Panc1 (cell line): Measurements from ENCODE around the gene SYCP2L. TPM values are rescaled to one million over a fixed set of nuclear protein-coding genes. Genes with fewer than 3 reads are reported as not detected.
"Not testable (repeated sequence)": the region's sequence is repeated elsewhere in the genome, so short reads cannot be mapped to it uniquely, and the experiment has no call there.

Experiments
- ATAC-seq: fragments of 200-7000 bp; cut with Tn5 transposase; 2 replicates; pipeline ENCODE4 v1.9.1; 2020; ENCODE audit warnings: mild to moderate bottlenecking, moderate library complexity
- BruUV-seq: library from RNA; stranded (reverse); fragments of 400-500 nt; replicated peaks from 2 replicates; lab custom pipeline; 2021; lab: Mats Ljungman, UMichigan
- CTCF ChIA-PET: fragments of 300-600 bp; sonication (Branson Sonifier 250); formaldehyde crosslinking; loops from one replicate; lab custom pipeline; 2022; ENCODE audit warnings: antibody characterized with exemption; lab: Charles Lee
- POLR2A ChIA-PET: fragments of 300-600 bp; sonication (Branson Sonifier 250); formaldehyde crosslinking; loops from one replicate; lab custom pipeline; 2022; ENCODE audit warnings: antibody characterized with exemption; lab: Charles Lee
- DNase-seq: peaks from one replicate; pipeline ENCODE4 v3.0.0-alpha.2; 2010; ENCODE audit warnings: low read depth, low spot score
- H3K27ac ChIP-seq: 2 replicates; pipeline ENCODE4 v1.5.1; 2011; ENCODE audit warnings: mild to moderate bottlenecking, low read length, inconsistent platforms
- H3K27me3 ChIP-seq: fragments of 200-500 bp; sonication (Bioruptor generic); 2 replicates; pipeline ENCODE4 v1.6.0; 2014; ENCODE audit warnings: low read length, inconsistent platforms; ENCODE audit not compliant: control insufficient read depth, insufficient read depth
- H3K36me3 ChIP-seq: fragments of 200-500 bp; sonication (Bioruptor generic); 2 replicates; pipeline ENCODE4 v1.5.1; 2014; ENCODE audit warnings: inconsistent platforms, mild to moderate bottlenecking, low read length, moderate library complexity; ENCODE audit not compliant: control insufficient read depth, insufficient read depth
- H3K4me1 ChIP-seq: 2 replicates; pipeline ENCODE4 v1.5.1; 2011; ENCODE audit warnings: inconsistent platforms, mild to moderate bottlenecking, low read length, moderate library complexity; ENCODE audit not compliant: control insufficient read depth, insufficient read depth
- H3K4me3 ChIP-seq, 2 experiments: 2 replicates each; pipeline ENCODE4 v1.5.1; 2011 to 2012; ENCODE audit warnings: low read depth in 2 of 2, low read length in 2 of 2, mild to moderate bottlenecking in 2 of 2, inconsistent platforms in 1 of 2, moderate library complexity in 1 of 2
- H3K9me3 ChIP-seq: fragments of 200-500 bp; sonication (Bioruptor generic); 2 replicates; pipeline ENCODE4 v1.5.1; 2014; ENCODE audit warnings: low read depth, mild to moderate bottlenecking, inconsistent platforms, low read length, moderate library complexity; ENCODE audit not compliant: control insufficient read depth, insufficient read depth
- CTCF ChIP-seq: fragments of 450-650 bp; IDR thresholded peaks from 2 replicates; pipeline ENCODE4 v1.5.1; 2017; ENCODE audit warnings: mild to moderate bottlenecking
- POLR2AphosphoS5 ChIP-seq: IDR thresholded peaks from 2 replicates; pipeline ENCODE4 v1.6.1; 2012; ENCODE audit warnings: mild to moderate bottlenecking, low read depth, low read length, moderate library complexity
- REST ChIP-seq, 2 experiments: IDR thresholded peaks; 2 replicates each; pipeline ENCODE4 v1.6.1; 2011 to 2012; ENCODE audit warnings: low read depth in 2 of 2, control low read depth in 1 of 2, low read length in 1 of 2, mild to moderate bottlenecking in 1 of 2, moderate library complexity in 1 of 2; ENCODE audit not compliant: insufficient read depth in 1 of 2
- SIN3A ChIP-seq: IDR thresholded peaks from 2 replicates; pipeline ENCODE4 v1.6.1; 2012; ENCODE audit warnings: low read depth, mild to moderate bottlenecking, low read length, moderate library complexity, borderline replicate concordance; ENCODE audit not compliant: insufficient read depth
- TCF7L2 ChIP-seq: IDR thresholded peaks from 2 replicates; pipeline ENCODE4 v1.6.1; 2011; ENCODE audit warnings: mild to moderate bottlenecking, low read depth, low read length, inconsistent platforms
- in situ Hi-C: cut with HindIII; loops from 2 replicates; pipeline ENCODE4 v1.10.0; 2016; ENCODE audit warnings: low sequenced_read_pairs, low pct_unique_long_range_greater_than_20kb
- intact Hi-C: fragments of 100-400 bp; cut with micrococcal nuclease; formaldehyde crosslinking; loops from one replicate; pipeline ENCODE4 v1.10.0; 2022; ENCODE audit not compliant: unreplicated experiment
- total RNA-seq: library from RNA; stranded (reverse); gene quantifications from one replicate; pipeline ENCODE4 v1.2.1, GENCODE V29; 2021; ENCODE audit not compliant: unreplicated experiment

Gene SYCP2L
- total RNA-seq, 1 experiment from 2014 or later = 2.4 TPM

GRCh38 chr6:10852361-10852960 lies 34.4 kb upstream of the SYCP2L start:
- no peak overlapping the region for H3K4me3 ChIP-seq
- no TSS peak for BruUV-seq
- H3K27me3 ChIP-seq = no peaks in the 10 kb centered on the region
- ChIA-PET CTCF (no interaction called here), POLR2A (no interaction called here)
- TF ChIP-seq REST (IDR thresholded peaks at IDR 0.05; ENCODE audit: insufficient read depth in 1 of 2, low read depth in 2 of 2, low read length in 1 of 2) (no peak), TCF7L2 (no peak), CTCF (no peak), SIN3A (no peak), POLR2AphosphoS5 (no peak)
- intact Hi-C loops (no loop called here), in situ Hi-C loops (no loop called here)
- H3K27ac ChIP-seq = no peak overlapping the region
- ATAC-seq = no peak
- H3K4me1 ChIP-seq = no peaks in the 10 kb centered on the region
- DNase-seq = no peak
- no peaks in the 10 kb centered on the region for H3K36me3 ChIP-seq
- H3K9me3 ChIP-seq = 0 out of 2 replicates have a peak, but pooled peaks cover 4% of the 10 kb centered on the region

- H3K27me3 ChIP-seq, ATAC-seq, BruUV-seq, in situ Hi-C loops, H3K4me3 ChIP-seq, DNase-seq, H3K36me3 ChIP-seq, H3K4me1 ChIP-seq, H3K9me3 ChIP-seq, POLR2A ChIA-PET, intact Hi-C loops, CTCF ChIA-PET, H3K27ac ChIP-seq: not testable (repeated sequence)
Observed at GRCh38 chr6:10853849-10854300, 33.0 kb upstream of the SYCP2L start.

- H3K4me1 ChIP-seq = no peaks in the 10 kb centered on the region
- H3K27ac ChIP-seq = no peak overlapping the region
- DNase-seq (no peak), ATAC-seq (no peak)
- no peak overlapping the region for H3K4me3 ChIP-seq
- no peak for TF ChIP-seq SIN3A
- TF ChIP-seq REST (IDR thresholded peaks at IDR 0.05; ENCODE audit: insufficient read depth in 1 of 2, low read depth in 2 of 2, low read length in 1 of 2) = no peak
- no peak for TF ChIP-seq TCF7L2
- TF ChIP-seq POLR2AphosphoS5 = no peak
- TF ChIP-seq CTCF = no peak
- BruUV-seq = no TSS peak
- ChIA-PET CTCF (no interaction called here), POLR2A (no interaction called here)
- in situ Hi-C loops (no loop called here), intact Hi-C loops (no loop called here)
- no peaks in the 10 kb centered on the region for H3K36me3 ChIP-seq
- 0 out of 2 replicates have a peak, but pooled peaks cover 4% of the 10 kb centered on the region for H3K9me3 ChIP-seq
- no peaks in the 10 kb centered on the region for H3K27me3 ChIP-seq
Observed at GRCh38 chr6:10854922-10855632, 31.8 kb upstream of the SYCP2L start.
